GM12865 (cell line): ENCODE data around the gene SF3A1.

Source experiments
- DNase-seq: peaks from one replicate; pipeline ENCODE4 v3.0.0; 2010; ENCODE audit warnings: low read depth
- H3K4me3 ChIP-seq: 2 replicates; pipeline ENCODE4 v1.5.1; 2011; ENCODE audit warnings: mild to moderate bottlenecking, low read depth, low read length, control low read depth
- TF ChIP-seq, protein P1 (sequence below): IDR thresholded peaks from 2 replicates; pipeline ENCODE4 v1.5.1; 2011; ENCODE audit warnings: low read length, control low read depth, low read depth, inconsistent platforms; ENCODE audit not compliant: insufficient read depth; ENCODE audit errors: missing control alignments

The SF3A1 gene

GRCh38 chr22:30314915-30315314 lies 41.8 kb downstream of the SF3A1 start:
- DNase-seq = peak; percentile 87

DNA sequence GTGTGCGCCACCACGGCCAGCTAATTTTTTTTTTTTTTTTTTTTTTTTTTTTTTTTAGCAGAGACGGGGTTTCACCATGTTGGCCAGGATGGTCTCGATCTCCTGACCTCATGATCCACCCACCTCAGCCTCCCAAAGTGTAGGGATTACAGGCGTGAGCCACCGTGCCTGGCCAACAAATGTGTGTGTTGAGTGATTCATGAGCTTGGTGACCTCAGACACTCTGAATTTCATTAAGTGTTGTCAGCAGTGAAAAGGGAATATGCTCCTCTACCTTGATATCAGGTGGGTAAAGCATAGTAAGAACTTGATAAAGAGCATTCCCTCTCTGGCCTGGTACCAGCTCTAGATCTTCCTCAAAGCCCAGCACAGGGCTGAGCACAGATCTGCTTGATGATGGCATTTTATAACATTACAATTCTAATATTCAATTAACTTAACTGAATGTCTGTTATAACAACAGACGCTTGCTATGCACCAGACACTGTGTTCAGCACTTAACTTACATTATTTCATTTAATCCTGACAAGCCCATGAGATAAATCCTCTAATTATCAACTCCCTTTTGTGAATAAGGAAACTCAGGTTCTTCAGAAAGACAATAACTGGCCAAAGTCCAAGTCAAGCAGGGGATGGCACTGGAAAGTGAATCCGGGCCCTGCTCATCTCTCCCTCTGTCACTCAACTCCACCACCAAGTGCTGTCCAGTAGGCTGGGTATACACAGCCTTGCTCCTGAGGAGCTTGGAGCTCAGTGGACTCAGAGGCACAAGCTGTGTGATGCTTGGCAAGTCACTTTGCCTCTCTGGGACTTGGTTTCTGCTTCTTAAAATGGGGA lies 42.9 kb downstream of the SF3A1 start:
- DNase-seq = no peak
- H3K4me3 ChIP-seq = no peak overlapping the region
- TF ChIP-seq, protein P1, sequence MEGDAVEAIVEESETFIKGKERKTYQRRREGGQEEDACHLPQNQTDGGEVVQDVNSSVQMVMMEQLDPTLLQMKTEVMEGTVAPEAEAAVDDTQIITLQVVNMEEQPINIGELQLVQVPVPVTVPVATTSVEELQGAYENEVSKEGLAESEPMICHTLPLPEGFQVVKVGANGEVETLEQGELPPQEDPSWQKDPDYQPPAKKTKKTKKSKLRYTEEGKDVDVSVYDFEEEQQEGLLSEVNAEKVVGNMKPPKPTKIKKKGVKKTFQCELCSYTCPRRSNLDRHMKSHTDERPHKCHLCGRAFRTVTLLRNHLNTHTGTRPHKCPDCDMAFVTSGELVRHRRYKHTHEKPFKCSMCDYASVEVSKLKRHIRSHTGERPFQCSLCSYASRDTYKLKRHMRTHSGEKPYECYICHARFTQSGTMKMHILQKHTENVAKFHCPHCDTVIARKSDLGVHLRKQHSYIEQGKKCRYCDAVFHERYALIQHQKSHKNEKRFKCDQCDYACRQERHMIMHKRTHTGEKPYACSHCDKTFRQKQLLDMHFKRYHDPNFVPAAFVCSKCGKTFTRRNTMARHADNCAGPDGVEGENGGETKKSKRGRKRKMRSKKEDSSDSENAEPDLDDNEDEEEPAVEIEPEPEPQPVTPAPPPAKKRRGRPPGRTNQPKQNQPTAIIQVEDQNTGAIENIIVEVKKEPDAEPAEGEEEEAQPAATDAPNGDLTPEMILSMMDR = no peak

More at GRCh38 chr22:30314915-30315314, 41.8 kb downstream of the SF3A1 start:
- TF ChIP-seq, protein P1 = no peak
- no peak overlapping the region for H3K4me3 ChIP-seq

GRCh38 chr22:30312053-30312452 lies 44.6 kb downstream of the SF3A1 start:
- no peak overlapping the region for H3K4me3 ChIP-seq
- TF ChIP-seq, protein P1 = no peak
- no peak for DNase-seq

GRCh38 chr22:30310881-30311771 lies 45.6 kb downstream of the SF3A1 start:
- no peak for DNase-seq
- H3K4me3 ChIP-seq = no peak overlapping the region
- TF ChIP-seq, protein P1 = no peak

DNA sequence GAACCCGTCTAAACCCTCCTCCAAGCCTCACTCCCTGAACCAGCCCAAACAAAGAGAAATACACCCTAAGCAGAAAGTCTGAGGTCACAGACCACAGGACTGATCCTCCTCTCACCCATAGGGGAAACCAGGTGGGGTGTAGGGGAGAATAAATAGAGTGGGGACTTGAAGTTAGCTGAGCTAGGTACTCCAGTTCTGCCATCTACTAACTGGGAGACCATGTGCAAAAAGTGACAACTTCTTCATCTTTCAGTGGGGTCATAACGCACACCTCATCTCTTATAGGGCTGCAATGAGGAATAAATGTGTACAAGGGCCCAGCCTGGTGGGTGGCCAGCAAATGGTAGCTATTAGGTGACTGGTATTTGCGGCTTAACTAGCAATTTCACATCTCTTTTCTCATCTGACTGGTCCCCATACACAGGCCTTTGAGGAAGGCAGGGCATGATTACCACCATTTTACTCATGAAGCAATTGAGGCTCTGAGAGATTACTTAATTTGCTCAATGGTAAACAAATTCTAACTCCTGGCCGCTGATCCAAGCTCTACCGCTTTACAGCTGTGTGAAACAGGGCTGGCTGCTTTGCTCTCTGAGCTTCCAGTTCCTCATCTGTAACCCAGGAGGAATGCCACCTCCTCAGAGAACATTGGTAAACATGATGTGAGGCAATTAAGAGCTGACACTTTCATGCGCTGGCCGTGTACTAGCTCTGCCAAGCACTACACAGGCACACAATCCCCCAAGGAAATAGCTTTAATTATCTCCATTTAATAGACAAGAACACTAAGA lies 46.5 kb downstream of the SF3A1 start:
- TF ChIP-seq, protein P1 = no peak
- no peak overlapping the region for H3K4me3 ChIP-seq
- peak; percentile 74 for DNase-seq

- H3K4me3 ChIP-seq = no peak overlapping the region
- TF ChIP-seq, protein P1 = no peak
- DNase-seq = peak; percentile 88
These were observed 48.0 kb downstream of the SF3A1 start for GRCh38 chr22:30308518-30309230.
